ENCODE results near the gene PTPN6.

The PTPN6 gene

DNA sequence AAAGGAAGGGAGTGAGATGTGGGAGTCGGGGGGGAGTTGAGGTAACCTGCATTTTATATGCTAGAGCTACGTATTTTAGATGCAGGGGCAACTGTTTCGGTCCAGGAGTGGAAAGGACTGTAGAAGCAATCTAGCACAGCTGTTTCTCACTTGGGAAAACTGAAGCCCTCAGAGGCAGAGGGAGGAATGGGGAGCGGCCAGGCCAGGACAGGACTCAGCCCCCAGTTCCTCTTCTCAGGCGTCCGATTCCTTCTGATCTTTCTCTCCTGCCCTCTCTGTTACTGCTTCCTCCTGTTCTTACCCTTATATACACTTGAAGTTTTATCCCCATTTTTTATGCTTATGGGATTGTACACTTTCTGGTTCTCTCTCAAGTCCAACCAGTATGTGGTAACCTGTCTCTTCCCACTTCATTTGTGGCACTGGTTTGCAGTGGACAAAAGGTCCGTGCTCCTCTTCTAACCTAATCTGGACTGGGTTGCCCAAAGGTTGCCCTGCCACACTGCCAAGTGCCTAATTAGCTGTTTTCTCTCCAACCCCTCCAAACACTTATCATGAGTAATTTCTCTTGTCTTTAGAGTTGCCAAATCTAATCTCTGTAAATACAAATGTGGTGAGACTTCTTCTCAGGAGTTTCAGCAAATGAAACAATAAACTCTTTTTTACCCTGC is 50.9 kb downstream of the PTPN6 start:
- no peak for TF ChIP-seq ZNF274 (IDR thresholded peaks at IDR 0.05; ENCODE audit: low read depth, low read length)
- H3K4me3 ChIP-seq (ENCODE audit: low read length): no peak overlapping the region

DNA sequence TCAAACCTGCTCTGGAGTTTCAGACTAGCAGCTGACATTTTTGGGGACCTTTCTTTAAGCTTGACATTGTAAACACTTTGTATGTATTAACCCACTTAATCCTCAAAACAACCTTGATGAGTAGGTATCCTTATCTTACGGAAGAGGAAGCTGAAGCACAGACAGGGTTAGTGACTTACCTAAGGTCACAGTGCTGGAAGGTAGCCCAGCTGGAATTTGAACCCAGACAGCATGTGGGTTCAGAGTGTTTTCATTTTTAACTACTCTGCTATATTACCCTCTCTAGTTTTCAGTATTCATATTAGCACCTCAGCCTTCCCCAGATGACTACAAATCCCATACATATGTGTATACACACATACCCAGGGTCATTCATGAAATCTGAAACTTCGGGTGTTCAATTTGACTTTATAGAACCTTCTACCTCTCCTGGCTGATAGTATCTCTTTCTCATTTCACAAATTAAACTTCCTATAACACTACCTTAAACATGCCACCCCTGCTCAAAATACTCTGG is 53.2 kb downstream of the PTPN6 start:
- no peak overlapping the region for H3K4me3 ChIP-seq (ENCODE audit: low read length)
- no peak for TF ChIP-seq ZNF274 (IDR thresholded peaks at IDR 0.05; ENCODE audit: low read depth, low read length)

DNA sequence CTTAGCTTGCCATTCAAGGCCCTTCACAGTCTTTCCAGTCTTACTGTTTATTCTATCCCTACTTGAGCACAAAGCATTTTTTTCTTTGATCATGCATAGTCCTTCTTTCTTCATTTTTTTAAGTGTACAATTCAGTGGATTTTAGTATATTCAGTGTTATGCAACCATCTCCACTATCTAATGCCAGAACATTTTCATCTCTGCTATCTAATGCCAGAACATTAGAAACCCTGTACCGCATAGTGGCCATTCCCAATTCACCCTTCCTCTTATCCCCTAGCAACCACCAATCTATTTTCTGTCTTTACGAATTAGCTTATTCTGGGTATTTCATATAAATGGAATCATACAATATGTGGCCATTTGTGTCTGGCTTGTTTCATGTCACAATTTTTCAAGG is 53.7 kb downstream of the PTPN6 start:
- TF ChIP-seq ZNF274 (IDR thresholded peaks at IDR 0.05; ENCODE audit: low read depth, low read length): no peak
- no peak overlapping the region for H3K4me3 ChIP-seq (ENCODE audit: low read length)

DNA sequence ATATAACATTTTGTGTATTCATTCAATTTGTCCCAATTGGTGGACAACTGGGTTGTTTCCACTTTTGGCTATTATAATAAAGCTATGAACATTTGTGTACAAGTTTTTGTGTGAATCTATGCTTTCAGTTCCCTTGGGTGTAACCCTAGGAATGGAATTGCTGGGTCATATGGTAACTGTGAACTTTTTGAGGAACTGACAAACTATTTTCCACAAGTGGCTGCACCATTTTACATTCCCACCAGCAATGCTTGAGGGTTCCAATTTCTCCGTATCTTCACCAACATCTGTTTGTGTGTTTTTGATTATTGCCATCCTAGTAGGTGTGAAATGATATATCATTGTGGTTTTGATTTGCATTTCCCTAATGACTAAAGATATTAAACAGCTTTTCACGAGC is 54.2 kb downstream of the PTPN6 start:
- H3K4me3 ChIP-seq (ENCODE audit: low read length): no peak overlapping the region
- no peak for TF ChIP-seq ZNF274 (IDR thresholded peaks at IDR 0.05; ENCODE audit: low read depth, low read length)

DNA sequence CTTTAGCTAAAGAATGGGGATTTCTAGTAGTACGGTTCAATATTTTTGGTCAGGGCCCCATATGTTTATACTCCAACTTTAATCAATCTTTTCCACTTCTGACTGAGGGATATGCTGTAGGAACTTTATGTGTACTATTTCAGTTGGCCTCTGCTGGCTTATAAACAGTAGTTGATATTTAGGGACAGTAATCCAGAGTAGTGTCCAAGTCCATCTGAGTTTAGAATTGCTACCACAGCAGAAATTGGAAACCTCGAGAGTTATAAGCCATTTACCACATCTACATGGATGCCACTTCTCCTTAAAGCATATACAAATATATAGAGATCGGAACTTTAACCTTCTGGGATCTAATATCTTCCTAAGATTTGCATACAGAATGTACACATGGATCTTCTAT is 55.5 kb downstream of the PTPN6 start:
- H3K4me3 ChIP-seq (ENCODE audit: low read length): no peak overlapping the region
- no peak for TF ChIP-seq ZNF274 (IDR thresholded peaks at IDR 0.05; ENCODE audit: low read depth, low read length)

DNA sequence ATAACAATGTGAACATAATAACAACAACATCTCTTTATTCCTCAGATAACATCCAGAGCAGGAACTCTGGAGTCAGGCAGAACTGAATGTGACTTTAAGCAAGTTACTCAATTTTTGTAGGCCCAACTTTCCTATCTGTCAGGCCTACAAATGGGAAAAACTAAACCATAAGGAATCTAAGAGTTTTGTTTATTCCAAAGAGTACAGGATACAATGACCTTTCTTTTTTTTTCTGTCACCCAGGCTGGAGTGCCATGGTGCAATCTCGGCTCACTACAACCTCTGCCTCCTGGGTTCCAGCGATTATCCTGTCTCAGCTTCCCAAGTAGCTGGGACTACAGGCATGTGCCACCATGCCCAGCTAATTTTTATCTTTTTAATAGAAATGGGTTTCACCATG is 57.7 kb downstream of the PTPN6 start:
- H3K4me3 ChIP-seq (ENCODE audit: low read length): no peak overlapping the region
- TF ChIP-seq ZNF274 (IDR thresholded peaks at IDR 0.05; ENCODE audit: low read depth, low read length): no peak

DNA sequence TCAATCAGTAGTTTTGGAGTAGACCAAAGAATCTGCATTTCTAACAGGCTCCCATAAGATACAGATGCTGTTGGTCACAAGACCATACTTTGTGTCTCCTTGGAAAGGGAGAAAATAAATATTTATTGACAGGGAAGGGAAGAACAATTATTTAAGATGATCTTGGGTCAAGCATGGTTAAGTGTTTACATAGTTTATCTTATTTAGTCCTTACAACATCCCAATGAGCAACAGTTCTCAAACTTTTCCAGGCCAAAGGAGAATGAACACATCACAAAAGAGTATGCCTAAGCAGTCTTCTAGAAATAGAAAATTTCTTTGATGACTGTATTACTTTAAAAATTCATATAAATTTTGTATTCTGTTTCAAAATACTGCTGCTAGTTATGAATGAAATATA is 58.4 kb downstream of the PTPN6 start:
- no peak overlapping the region for H3K4me3 ChIP-seq (ENCODE audit: low read length)
- TF ChIP-seq ZNF274 (IDR thresholded peaks at IDR 0.05; ENCODE audit: low read depth, low read length): no peak

Measured in GM08714 (cell line).